AG04449 (cell line): Measurements from ENCODE around the gene PRPF39.

Experiments used
- CTCF ChIA-PET: fragments of 350-600 bp; formaldehyde crosslinking; extraction: SDS; loops from one replicate; lab custom pipeline; 2021; ENCODE audit warnings: antibody characterized with exemption; lab: Yijun Ruan, JAX
- POLR2A ChIA-PET: fragments of 400-600, 350-600 bp; formaldehyde crosslinking; extraction: SDS; loops from one replicate; lab custom pipeline; 2020; ENCODE audit warnings: antibody characterized with exemption, inconsistent platforms; lab: Yijun Ruan, JAX
- DNase-seq: peaks from one replicate; pipeline ENCODE4 v3.0.0-alpha.2; 2010; ENCODE audit warnings: low read depth, low spot score
- H3K4me3 ChIP-seq: 2 replicates; pipeline ENCODE4 v1.5.1; 2011; ENCODE audit warnings: low read depth, mild to moderate bottlenecking, control low read depth, low read length
- TF ChIP-seq, protein P1 (sequence below): IDR thresholded peaks from one replicate; pipeline ENCODE4 v1.5.1; 2011; ENCODE audit warnings: mild to moderate bottlenecking, moderate library complexity, low read length, control low read depth, inconsistent platforms; ENCODE audit not compliant: insufficient read depth; ENCODE audit errors: missing control alignments

Gene PRPF39

GRCh38 chr14:45044638-45045037, 39.3 kb upstream of the PRPF39 start:
- no peak for DNase-seq
- CTCF ChIA-PET = no interaction called here
- H3K4me3 ChIP-seq = no peak overlapping the region
- POLR2A ChIA-PET = no interaction called here
- TF ChIP-seq, protein P1, sequence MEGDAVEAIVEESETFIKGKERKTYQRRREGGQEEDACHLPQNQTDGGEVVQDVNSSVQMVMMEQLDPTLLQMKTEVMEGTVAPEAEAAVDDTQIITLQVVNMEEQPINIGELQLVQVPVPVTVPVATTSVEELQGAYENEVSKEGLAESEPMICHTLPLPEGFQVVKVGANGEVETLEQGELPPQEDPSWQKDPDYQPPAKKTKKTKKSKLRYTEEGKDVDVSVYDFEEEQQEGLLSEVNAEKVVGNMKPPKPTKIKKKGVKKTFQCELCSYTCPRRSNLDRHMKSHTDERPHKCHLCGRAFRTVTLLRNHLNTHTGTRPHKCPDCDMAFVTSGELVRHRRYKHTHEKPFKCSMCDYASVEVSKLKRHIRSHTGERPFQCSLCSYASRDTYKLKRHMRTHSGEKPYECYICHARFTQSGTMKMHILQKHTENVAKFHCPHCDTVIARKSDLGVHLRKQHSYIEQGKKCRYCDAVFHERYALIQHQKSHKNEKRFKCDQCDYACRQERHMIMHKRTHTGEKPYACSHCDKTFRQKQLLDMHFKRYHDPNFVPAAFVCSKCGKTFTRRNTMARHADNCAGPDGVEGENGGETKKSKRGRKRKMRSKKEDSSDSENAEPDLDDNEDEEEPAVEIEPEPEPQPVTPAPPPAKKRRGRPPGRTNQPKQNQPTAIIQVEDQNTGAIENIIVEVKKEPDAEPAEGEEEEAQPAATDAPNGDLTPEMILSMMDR = no peak

DNA sequence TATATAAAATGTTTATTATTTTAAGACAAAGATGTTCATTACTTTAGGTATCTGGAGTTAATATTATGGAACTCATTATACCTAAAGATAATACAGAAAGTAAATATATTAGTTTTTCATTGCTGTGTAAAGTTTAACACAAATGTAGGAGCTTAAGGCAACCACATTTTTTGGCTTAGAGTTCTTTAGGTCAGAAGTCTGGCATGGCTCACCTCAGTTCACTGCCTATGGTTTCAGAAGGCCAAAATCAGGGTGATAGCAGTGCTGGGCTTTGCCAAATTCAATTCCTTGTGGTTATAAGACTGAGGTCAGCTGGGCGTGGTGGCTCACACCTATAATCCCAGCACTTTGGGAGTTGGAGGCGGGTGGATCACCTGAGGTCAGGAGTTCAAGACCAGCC, 35.5 kb upstream of the PRPF39 start:
- TF ChIP-seq, protein P1 = no peak
- DNase-seq = no peak
- no peak overlapping the region for H3K4me3 ChIP-seq
- ChIA-PET CTCF (no interaction called here), POLR2A (no interaction called here)

GRCh38 chr14:45051180-45051579, 32.7 kb upstream of the PRPF39 start:
- POLR2A ChIA-PET = no interaction called here
- CTCF ChIA-PET = interaction anchor here (1.7 kb wide), 1 partner anchor 16 kb away, joined by 5 read pairs; no protein-coding TSS in a partner anchor
- no peak overlapping the region for H3K4me3 ChIP-seq
- TF ChIP-seq, protein P1 = no peak
- no peak for DNase-seq

- ChIA-PET POLR2A (no interaction called here), CTCF (interaction anchor here (1.7 kb wide), 1 partner anchor 15 kb away, joined by 5 read pairs; no protein-coding TSS in a partner anchor)
- H3K4me3 ChIP-seq = no peak overlapping the region
- TF ChIP-seq, protein P1 = no peak
- no peak for DNase-seq
Observed at GRCh38 chr14:45051896-45052295, 32.0 kb upstream of the PRPF39 start.

DNA sequence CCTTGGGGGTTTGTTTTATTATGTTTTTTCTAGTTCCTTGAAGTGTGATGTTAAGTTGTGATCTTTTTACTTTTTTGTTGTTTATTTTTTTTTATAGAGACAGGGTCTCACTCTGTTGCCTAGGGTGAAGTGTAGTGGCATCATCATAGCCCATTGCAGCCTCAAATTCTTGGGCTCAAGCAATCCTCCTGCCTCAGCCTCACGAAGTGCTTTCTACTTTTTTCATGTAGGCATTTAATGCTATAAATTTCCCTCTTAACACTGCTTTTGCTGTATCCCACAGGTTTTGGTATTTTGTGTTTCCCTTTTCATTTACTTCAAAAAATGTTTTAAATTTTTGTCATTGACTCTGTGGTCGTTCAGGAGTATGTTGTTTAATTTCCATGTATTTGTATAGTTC, 26.6 kb upstream of the PRPF39 start:
- DNase-seq = no peak
- ChIA-PET CTCF (no interaction called here), POLR2A (no interaction called here)
- TF ChIP-seq, protein P1 = no peak
- H3K4me3 ChIP-seq = no peak overlapping the region

DNA sequence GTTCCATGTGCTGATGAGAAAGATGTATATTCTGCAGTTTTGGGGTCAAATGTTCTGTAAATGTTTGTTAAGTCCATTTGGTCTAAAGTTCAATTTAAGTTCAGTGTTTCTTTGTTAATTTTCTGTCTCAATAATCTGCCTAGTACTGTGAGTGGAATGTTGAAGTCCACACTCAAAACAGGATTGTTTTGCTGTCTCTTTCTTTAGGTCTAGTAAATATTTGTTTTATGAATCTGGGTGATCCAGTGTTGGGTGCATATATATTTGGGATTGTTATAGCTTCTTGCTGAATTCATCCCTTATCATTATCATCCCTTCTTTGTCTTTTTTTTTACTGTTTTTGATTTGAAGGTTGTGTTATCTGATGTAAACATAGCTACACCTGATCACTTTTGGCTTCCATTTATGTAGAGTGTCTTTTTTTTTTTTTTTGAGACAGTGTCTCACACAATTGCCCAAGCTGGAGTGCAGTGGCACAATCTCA, 26.0 kb upstream of the PRPF39 start:
- ChIA-PET POLR2A (no interaction called here), CTCF (no interaction called here)
- DNase-seq = no peak
- H3K4me3 ChIP-seq = no peak overlapping the region
- TF ChIP-seq, protein P1 = no peak
